ENCODE measurements around the gene RGS3.

The RGS3 gene

GRCh38 chr9:113574441-113575262 is 111.1 kb downstream of the RGS3 start:
- no peak for DNase-seq

GRCh38 chr9:113577525-113578261 is 114.2 kb downstream of the RGS3 start:
- DNase-seq, result no peak

- no peak for DNase-seq
These were observed 114.8 kb downstream of the RGS3 start for GRCh38 chr9:113578279-113578865.

GRCh38 chr9:113578882-113579282 is 115.4 kb downstream of the RGS3 start:
- DNase-seq, result peak; percentile 80 to 84

- peak in 1 of 2 donors; percentile 36 for DNase-seq
These were observed 115.9 kb downstream of the RGS3 start for GRCh38 chr9:113579283-113580040.

GRCh38 chr9:113580041-113580953 is 116.8 kb downstream of the RGS3 start:
- DNase-seq, result peak; percentile 71 to 77

- peak in 1 of 2 donors; percentile 31 for DNase-seq
These were observed 117.4 kb downstream of the RGS3 start for GRCh38 chr9:113580954-113581311.

GRCh38 chr9:113581865-113582697 is 118.6 kb downstream of the RGS3 start:
- peak; percentile 70 to 80 for DNase-seq

GRCh38 chr9:113582698-113583200 is 119.2 kb downstream of the RGS3 start:
- no peak for DNase-seq

GRCh38 chr9:113583511-113584427 is 120.2 kb downstream of the RGS3 start:
- no peak for DNase-seq

- DNase-seq, result no peak
These were observed 121.0 kb downstream of the RGS3 start for GRCh38 chr9:113584428-113585084.

GRCh38 chr9:113585085-113585442 is 121.5 kb downstream of the RGS3 start:
- DNase-seq, result no peak

GRCh38 chr9:113585555-113585954 is 122.0 kb downstream of the RGS3 start:
- no peak for DNase-seq

- DNase-seq, result no peak
These were observed 124.0 kb downstream of the RGS3 start for GRCh38 chr9:113587471-113588031.

- DNase-seq, result no peak
These were observed 124.8 kb downstream of the RGS3 start for GRCh38 chr9:113588242-113588810.

GRCh38 chr9:113588936-113589335 is 125.4 kb downstream of the RGS3 start:
- DNase-seq, result no peak

GRCh38 chr9:113589407-113589806 is 125.9 kb downstream of the RGS3 start:
- DNase-seq, result no peak

GRCh38 chr9:113589890-113590289 is 126.4 kb downstream of the RGS3 start:
- DNase-seq, result no peak

Measured in stimulated activated CD4-positive, alpha-beta T cell treated with anti-CD3 and anti-CD28 coated beads, Interleukin-2, amount 100 ng/mL, for 24 hours (primary cell).